Nephron progenitor cell (in vitro differentiated cells): ENCODE measurements around the gene ZNF555.

Experiments
- DNase-seq: peaks from one replicate; pipeline ENCODE4 v3.0.0; 2021
- H3K27ac Mint-ChIP-seq: 2 replicates; pipeline ENCODE4 v1.8.0; 2021; ENCODE audit warnings: mild to moderate bottlenecking, moderate library complexity, mixed read lengths
- H3K27me3 Mint-ChIP-seq: 2 replicates; pipeline ENCODE4 v1.8.0; 2021; ENCODE audit warnings: mild to moderate bottlenecking, low read depth, mixed read lengths; ENCODE audit not compliant: poor library complexity
- H3K36me3 Mint-ChIP-seq: 2 replicates; pipeline ENCODE4 v1.8.0; 2021; ENCODE audit warnings: low read depth, mixed read lengths
- H3K4me1 Mint-ChIP-seq: 2 replicates; pipeline ENCODE4 v1.8.0; 2021; ENCODE audit warnings: mixed read lengths
- H3K4me3 Mint-ChIP-seq: 2 replicates; pipeline ENCODE4 v1.8.0; 2021; ENCODE audit warnings: mild to moderate bottlenecking, moderate library complexity, mixed read lengths
- H3K9me3 Mint-ChIP-seq: 2 replicates; pipeline ENCODE4 v1.8.0; 2021; ENCODE audit warnings: mild to moderate bottlenecking, moderate library complexity, mixed read lengths
- TF ChIP-seq, protein P1 (sequence below): fragments of 200-600 bp; sonication (generic); IDR thresholded peaks from 2 replicates; pipeline ENCODE4 v1.5.0; 2021; ENCODE audit warnings: antibody characterized with exemption

The ZNF555 gene

DNA sequence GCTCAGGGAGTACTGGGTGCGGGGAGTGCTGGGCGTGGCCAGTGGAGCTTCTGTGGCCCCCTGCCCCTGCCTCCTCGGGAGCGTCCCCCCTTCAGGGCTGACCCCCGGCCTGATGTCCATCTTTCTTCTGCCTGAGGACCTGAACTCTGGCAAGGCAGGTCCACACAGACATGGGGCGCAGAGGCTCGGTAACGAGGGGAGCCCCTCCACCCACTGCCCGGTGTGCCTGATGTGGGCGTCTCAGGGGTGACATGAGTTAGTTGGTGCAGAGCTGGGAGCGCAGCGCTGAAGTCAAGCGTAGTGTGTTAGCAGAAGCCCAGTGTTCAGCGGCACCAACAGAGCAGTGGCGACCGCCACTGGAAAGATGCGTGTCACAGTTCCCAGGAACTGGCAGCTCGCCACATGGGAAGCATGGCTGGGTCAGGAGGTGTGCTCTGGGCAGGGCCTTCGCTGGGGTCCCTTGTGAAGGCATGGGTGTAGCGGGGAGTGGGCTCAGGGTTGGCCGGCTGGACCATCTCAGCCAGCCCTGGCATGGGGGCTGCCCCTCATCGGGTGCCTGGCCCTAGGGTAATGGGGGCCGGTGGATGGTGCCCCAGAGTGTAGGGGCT lies 44.5 kb upstream of the ZNF555 start:
- Mint-ChIP-seq H3K9me3 (no peaks in the 10 kb centered on the region), H3K4me3 (no peak overlapping the region), H3K4me1 (no peaks in the 10 kb centered on the region), H3K27ac (no peak overlapping the region), H3K36me3 (peaks cover 50% of the 10 kb centered on the region), H3K27me3 (no peaks in the 10 kb centered on the region)
- DNase-seq = no peak
- TF ChIP-seq, protein P1, sequence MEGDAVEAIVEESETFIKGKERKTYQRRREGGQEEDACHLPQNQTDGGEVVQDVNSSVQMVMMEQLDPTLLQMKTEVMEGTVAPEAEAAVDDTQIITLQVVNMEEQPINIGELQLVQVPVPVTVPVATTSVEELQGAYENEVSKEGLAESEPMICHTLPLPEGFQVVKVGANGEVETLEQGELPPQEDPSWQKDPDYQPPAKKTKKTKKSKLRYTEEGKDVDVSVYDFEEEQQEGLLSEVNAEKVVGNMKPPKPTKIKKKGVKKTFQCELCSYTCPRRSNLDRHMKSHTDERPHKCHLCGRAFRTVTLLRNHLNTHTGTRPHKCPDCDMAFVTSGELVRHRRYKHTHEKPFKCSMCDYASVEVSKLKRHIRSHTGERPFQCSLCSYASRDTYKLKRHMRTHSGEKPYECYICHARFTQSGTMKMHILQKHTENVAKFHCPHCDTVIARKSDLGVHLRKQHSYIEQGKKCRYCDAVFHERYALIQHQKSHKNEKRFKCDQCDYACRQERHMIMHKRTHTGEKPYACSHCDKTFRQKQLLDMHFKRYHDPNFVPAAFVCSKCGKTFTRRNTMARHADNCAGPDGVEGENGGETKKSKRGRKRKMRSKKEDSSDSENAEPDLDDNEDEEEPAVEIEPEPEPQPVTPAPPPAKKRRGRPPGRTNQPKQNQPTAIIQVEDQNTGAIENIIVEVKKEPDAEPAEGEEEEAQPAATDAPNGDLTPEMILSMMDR = no peak

DNA sequence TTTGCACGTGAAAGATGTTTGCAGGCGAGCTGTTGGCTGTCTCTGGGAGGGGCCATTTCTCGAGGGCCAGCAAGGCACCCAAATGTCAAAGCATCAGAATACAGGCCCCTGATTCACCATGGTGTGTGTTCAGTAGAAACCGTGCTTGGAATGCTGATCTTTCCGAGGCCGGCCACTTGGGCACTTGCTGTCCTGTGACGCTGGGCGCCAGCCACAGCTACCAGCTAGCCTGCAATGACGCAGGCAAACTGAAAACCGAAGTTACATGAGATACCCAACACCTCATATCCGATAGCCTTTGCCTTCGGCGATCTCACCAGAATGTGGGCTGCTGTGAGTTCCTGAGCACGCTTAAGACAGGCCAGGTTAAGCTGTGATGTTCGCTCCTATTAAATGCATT lies 44.0 kb upstream of the ZNF555 start:
- no peak for DNase-seq
- Mint-ChIP-seq H3K36me3 (peaks cover 52% of the 10 kb centered on the region), H3K4me1 (no peaks in the 10 kb centered on the region), H3K4me3 (no peak overlapping the region), H3K27ac (no peak overlapping the region), H3K27me3 (no peaks in the 10 kb centered on the region), H3K9me3 (no peaks in the 10 kb centered on the region)
- TF ChIP-seq, protein P1 = no peak

DNA sequence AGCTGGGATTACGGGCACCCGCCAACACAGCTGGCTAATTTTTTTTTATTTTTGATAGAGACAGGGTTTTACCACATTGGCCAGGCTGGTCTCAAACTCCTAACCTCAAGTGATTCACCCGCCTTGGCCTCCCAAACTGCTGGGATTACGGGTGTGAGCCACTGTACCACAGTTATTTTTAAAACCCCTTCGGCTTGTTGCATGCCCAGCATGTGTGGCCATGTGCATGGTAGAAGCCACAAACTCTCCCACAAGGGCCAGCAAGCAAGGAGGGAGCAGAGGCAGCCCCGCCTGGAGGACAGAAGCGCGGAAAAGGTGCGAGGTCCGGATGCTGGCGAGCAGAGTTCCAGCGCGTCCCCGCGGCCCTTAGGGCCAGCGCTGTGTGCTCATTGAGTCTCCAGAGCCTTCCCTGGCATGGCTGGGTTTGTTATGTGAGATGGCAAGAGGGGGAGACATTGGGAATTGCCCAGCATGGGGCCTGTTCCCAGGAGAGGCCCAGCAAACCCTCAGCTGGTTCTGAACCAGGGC lies 43.1 kb upstream of the ZNF555 start:
- no peaks in the 10 kb centered on the region for H3K27me3 Mint-ChIP-seq
- H3K4me3 Mint-ChIP-seq = no peak overlapping the region
- peaks cover 55% of the 10 kb centered on the region for H3K36me3 Mint-ChIP-seq
- DNase-seq = no peak
- no peak overlapping the region for H3K27ac Mint-ChIP-seq
- no peaks in the 10 kb centered on the region for H3K4me1 Mint-ChIP-seq
- H3K9me3 Mint-ChIP-seq = no peaks in the 10 kb centered on the region
- TF ChIP-seq, protein P1 = no peak

DNA sequence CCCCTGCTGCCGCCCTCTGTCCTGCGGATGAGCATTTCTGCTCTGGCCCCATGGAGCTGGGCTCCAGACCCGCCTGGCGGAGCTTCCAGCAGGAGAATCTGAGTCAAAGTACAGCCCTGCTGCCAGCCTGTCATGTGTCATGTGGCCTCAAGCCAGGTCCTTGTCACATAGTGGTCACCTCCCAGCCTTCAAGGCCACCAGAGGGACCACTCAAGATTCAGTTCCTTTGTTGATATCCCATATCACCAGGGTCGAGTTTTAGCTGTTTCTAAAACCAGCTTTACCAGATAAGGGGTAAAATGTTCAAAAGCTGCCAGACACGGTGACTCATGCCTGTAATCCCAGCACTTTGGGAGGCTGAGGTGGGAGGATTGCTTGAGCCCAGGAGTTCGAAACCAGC lies 42.5 kb upstream of the ZNF555 start:
- H3K27me3 Mint-ChIP-seq = no peaks in the 10 kb centered on the region
- H3K4me1 Mint-ChIP-seq = no peaks in the 10 kb centered on the region
- TF ChIP-seq, protein P1 = no peak
- H3K27ac Mint-ChIP-seq = no peak overlapping the region
- H3K36me3 Mint-ChIP-seq = peaks cover 49% of the 10 kb centered on the region
- H3K9me3 Mint-ChIP-seq = no peaks in the 10 kb centered on the region
- DNase-seq = no peak
- no peak overlapping the region for H3K4me3 Mint-ChIP-seq

DNA sequence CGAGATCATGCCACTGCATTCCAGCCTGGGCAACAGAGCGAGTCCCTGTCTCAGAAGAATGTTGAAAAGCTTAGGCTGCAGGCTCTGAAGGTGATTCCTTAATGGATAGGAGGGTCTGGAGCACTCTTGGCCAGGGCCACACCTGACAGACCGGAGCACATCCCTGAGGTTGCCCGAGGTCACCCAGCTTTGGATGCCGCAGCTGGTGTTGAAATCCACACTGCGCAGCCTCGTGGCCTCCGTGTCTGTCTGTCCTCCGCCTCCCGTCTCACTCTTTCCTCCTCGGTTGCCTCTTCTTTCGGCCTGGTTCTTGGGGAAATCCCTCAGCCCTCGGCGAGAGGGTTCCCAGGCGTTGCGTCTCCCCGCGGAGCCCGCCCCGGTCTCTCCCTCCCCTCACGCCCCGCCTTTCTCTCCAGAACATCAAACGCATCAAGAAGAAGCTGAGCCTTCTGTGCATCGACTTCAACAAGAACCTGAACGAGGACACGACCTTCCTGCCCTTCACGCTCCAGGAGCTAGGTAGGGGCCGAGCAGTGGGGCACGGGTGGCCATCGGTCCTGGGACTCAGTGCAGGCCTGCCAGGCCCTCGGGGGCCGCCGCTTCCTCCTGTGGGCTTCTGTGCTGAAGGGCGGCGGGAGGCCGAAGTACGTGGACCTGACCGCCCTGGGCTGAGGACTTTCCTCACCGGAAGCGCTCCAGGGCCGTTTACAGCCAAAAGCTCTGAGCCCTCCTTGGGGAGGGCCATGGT lies 41.8 kb upstream of the ZNF555 start:
- Mint-ChIP-seq H3K27ac (no peak overlapping the region), H3K36me3 (peaks cover 42% of the 10 kb centered on the region), H3K4me1 (no peaks in the 10 kb centered on the region), H3K27me3 (no peaks in the 10 kb centered on the region), H3K9me3 (no peaks in the 10 kb centered on the region), H3K4me3 (no peak overlapping the region)
- no peak for DNase-seq
- TF ChIP-seq, protein P1 = no peak
